Measurements from ENCODE around the gene NRM.
"Not testable (repeated sequence)": the region's sequence is repeated elsewhere in the genome, so short reads cannot be mapped to it uniquely, and the experiment has no call there.

The NRM gene, protein sequence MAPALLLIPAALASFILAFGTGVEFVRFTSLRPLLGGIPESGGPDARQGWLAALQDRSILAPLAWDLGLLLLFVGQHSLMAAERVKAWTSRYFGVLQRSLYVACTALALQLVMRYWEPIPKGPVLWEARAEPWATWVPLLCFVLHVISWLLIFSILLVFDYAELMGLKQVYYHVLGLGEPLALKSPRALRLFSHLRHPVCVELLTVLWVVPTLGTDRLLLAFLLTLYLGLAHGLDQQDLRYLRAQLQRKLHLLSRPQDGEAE

DNA sequence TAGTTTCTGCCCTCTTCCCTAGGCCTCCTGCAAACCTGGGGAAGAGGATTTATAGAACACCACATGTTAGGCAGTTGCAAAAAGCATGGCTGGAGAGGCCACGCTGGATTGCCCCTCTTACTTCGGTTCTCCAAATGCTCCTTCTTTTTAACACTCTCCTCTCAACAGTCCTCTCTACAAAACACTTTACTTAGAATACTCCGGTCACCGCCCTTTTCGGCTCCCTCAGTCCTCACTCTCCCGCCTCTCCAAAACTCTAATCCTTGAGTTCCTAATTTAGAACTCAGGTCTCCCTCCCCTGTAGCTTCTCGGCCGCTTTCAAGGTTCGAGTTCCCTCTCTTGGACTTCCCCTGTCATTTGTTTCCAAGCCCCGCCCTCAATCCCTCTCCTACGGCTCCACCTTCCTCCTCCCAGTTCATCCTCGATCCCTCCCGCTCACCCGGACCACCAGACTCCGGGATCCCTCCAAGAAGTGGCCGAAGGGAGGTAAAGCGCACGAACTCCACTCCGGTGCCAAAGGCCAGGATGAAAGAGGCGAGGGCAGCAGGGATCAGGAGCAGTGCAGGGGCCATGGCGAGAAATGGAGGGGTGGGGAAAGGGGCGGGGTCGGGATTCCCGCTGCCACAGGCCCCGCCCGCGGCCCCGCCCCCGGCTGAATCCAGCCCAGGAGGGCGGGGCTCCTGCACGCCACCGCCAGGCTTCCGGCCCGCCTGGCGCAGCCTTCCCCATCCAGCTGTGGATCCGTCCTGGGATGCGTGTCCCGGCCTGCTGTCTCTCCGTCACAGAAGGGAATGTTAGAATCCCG lies at the start of gene NRM:
NRM (minus strand) TSS at position 582 of the 805 bp plus-strand sequence; CDS start at position 572, 10 bp downstream.
- FAIRE-seq, result no peak

DNA sequence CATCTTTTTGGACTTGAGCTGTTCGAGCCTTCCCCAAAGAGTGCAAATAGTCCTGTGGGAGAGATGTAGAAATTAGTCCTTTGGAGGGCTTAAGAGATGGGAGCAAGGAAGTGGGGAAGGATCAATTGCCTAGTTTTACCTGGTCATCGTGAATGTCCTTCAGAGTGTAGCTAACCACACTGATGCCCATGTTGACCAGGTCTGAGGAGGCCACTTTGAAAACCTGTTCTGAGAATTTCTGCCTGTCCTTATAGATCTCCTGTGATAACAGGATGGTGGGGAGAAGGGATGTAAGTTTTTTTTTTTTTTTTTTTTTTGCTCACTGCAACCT lies 49.7 kb upstream of the NRM start:
- no peak for FAIRE-seq

DNA sequence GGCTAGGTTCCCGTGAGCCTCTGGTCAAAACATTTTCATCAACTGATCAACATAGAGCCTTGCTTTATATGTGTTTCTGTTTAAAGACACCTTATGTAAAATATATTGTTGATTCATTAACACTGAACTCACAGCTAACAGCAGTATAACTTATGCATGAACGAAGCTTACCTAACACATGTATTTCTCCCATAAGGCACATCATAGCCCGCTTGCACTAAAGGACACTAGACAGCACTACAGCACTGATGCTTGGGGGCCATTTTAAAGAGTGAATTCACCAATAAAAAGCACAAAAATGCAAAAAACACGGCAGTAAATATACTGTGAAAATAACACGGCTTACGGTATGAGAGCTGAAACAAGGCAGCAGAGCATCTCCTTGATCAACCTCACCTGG lies 47.7 kb upstream of the NRM start:
- FAIRE-seq, result no peak

DNA sequence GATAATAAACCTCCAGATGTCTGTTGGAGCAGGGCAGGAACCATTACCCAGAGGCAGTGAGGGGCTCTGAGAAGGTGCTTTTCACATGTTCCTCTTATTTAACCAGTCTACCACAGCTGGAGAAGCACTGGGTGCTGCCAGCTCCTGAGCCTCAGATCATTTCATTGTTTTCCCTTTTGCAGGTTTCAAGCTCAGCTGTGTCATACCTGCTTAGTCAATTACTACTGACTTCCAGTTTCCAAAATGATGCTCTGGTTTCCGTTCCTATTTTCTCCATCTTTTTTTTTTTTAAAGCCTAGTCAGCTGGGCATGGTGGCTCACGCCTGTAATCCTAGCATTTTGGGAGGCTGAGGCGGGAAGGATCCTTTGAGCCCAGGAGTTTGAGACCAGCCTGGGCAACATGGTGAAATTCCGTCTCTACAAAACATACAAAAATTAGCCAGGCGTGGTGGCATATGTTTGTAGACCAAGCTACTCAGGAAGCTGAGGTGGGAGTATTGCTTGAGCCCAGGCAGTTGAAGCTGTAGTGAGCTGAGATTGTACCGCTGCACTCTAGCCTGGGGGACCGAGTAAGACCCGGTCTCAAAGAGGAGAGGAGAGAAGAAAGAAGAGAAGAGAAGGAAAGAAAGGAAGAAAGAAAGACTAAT lies 45.0 kb upstream of the NRM start:
- FAIRE-seq, result no peak

DNA sequence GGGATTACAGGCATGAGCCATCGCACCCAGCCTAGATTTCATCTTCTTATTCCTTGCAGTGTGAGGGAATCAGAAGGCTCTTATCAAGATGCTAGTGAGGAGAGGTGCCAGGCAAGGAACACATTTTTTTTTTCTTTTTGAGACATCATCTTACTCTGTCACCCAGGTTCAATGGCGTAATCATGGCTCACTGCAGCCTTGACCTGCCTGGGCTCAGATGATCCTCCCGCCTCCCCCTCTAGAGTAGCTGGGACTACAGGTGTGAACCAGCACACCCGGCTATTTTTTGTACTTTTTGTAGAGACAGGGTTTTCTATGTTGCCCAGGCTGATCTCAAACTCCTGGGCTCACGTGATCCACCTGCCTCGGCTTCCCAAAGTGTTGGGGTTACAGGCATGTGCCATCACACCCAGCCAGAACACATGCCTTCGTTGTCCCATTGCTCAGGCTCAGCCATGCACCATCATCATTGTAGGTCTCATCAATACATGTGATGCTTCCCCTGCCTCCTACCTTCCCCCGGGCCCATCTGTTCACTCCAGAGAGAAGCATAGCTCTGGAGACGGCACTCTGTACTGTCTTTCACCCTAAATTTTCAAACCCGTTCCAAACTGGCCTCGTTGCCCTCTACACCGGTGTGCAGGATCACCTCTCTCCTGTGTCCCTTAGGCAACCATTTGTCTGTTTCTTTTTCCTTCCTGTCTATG lies 41.6 kb upstream of the NRM start:
- no peak for FAIRE-seq

DNA sequence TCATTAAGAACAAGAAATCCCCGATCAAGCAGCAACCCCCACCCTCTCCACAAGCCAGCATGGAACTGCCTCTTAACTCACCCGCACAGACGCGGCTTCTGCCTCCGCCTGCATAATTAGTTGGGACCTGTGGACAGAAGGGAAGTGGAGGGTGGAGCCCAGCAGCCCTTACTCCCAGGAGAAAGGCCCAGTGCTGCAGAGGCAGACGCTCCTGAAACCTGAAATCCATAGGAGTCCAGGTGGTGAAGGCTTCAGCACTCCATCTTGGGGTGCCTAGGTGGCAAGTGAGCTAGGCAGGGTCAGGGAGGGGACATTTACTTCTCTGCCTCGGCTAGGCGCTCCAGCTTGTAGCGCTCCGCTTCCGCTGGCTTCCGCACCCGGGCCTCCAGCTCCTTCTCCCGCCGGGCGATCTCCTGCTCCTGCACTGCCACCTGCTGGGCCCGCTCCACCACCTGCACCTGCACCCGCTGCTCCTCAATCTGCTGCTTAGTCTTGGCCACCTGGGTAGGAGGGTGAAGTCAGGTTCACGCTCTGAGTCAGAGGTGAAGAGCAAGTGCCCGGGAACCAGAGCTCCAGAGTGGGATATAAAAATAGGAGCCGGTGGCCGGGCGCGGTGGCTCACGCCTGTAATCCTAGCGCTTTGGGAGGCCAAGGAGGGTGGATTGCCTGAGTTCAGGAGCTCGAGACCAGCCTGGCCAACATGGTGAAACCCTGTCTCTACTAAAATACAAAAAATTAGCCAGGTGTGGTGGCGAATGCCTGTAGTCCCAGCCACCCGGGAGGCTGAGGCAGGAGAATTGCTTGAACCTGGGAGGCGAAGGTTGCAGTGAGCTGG lies 40.0 kb upstream of the NRM start:
- FAIRE-seq, result no peak

DNA sequence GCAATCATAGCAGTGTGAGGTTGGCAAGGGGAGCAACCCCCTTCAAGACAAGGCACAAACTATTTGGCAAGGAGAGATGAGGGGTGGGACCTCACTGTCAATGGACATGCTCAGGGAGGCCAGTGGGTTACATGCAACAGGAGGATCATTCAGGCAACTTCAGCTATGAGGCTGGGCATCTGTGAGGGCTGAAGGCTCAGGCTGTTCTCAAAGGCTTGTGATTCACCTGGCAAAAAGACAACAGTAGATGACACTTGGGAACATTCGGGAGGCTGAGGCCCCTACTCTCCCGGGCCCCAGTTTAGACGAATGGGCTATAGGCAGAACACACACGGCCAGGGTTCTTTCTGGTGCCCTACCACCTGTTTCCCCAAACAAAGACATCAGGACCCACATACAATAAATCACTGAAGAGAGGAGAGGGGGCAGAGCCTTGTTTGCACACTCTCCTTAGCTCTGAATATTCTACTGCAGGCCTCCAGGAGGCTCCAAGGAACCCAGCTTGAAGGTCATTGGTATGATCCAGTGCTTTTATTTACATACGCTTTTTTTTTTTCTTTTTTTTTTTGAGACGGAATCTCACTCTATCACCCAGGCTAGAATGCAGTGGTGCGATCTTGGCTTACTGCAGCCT lies 37.3 kb upstream of the NRM start:
- FAIRE-seq, result no peak

DNA sequence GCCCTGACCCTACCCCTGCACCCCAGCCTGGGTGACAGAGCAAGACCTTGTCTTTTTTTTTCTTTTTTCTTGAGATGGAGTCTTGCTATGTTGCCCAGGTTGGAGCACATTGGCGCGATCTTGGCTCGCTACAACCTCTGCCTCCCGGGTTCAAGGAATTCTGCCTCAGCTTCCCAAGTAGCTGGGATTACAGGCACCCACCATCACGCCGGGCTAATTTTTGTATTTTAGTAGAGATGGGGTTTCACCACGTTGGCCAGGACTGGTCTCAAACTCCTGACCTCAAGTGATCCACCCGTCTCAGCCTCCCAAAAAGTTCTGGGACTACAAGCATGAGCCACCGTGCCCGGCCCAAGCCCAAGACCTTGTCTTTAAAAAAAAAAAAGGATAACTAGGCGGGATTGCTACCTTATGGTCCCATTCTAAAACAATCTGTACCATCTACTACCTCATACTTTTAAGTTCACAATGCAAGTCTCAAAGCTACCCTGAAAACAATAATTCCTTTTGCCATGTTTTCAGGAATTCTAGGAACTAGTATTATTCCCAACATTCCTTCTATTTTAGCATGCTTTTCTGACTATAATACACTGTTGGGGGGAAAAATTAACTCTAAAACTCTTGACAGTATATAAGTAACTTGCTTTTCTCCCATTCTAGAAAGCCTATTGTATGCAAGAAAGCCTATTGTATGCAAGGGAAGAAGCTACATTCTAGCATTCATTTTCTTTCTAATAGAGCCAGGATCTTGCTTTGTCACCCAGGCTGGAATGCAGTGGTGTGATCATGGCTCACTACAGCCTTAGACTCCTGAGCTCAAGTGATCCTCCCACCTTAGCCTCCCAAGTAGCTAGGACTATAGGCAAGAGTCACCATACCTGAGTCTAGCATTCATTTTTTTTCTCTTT lies 36.0 kb upstream of the NRM start:
- FAIRE-seq, result no peak

DNA sequence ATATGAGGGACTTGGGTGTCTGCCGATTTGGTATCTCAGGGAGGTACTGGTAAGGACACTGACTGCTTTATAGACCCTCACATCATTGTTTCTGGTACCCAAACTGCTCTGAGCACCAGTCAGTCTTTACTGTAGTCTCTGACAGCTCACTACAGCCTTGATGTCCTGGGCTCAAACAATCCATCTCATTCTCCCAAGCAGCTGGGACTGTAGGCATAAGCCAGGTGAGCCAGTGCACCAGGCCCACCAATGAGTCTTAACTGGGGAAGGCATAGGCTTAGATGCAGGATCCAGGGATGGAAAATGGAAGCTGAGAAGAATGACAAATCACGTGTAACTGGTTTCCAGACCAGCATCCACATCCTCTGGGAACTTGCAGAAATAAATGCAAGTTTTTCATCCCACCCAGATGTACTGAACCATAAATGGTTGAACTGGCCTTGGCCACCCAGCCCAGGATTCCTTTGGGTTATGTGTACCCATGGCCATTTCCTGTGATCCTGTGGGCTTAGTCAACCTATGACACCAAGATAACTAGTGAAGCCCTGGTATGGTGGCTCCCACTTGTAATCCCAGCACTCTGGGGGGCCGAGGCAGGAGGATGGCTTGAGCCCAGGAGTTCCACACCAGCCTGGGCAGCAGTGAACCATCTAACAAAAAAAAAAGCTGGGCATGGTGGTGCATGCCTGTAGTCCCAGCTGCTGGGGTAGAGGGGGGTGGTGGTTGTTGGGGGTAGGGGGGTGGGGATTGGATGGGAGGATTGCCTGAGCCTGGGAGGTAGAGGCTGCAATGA lies 35.1 kb upstream of the NRM start:
- no peak for FAIRE-seq

DNA sequence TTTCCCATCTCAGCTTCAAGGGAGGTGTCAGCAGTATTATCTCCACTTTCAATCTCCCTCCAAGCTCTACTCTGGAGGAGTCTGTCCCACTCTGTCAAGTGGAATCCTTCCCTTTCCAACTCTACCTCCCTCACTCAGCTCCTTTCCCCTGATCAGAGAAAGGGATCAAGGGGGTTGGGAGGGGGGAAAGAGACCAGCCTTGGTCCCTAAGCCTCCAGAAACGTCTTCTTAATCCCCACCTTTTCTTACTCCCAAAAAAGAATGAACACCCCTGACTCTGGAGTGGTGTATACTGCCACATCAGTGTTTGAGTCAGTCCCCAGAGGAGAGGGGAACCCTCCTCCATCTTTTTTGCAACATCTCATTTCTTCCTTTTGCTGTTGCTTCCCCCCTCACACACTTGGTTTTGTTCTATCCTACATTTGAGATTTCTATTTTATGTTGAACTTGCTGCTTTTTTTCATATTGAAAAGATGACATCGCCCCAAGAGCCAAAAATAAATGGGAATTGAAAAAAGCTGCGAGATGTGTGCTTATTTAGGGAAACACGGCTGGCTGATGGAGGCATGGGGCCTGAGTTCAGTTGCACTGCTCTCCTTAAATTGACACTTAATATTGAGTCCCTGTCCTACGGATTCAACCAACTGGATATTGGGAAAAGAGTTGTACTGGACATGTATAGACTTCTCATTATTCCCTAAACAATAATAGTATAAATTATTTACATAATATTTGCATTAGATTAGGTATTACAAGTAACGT lies 34.3 kb upstream of the NRM start:
- FAIRE-seq, result no peak

DNA sequence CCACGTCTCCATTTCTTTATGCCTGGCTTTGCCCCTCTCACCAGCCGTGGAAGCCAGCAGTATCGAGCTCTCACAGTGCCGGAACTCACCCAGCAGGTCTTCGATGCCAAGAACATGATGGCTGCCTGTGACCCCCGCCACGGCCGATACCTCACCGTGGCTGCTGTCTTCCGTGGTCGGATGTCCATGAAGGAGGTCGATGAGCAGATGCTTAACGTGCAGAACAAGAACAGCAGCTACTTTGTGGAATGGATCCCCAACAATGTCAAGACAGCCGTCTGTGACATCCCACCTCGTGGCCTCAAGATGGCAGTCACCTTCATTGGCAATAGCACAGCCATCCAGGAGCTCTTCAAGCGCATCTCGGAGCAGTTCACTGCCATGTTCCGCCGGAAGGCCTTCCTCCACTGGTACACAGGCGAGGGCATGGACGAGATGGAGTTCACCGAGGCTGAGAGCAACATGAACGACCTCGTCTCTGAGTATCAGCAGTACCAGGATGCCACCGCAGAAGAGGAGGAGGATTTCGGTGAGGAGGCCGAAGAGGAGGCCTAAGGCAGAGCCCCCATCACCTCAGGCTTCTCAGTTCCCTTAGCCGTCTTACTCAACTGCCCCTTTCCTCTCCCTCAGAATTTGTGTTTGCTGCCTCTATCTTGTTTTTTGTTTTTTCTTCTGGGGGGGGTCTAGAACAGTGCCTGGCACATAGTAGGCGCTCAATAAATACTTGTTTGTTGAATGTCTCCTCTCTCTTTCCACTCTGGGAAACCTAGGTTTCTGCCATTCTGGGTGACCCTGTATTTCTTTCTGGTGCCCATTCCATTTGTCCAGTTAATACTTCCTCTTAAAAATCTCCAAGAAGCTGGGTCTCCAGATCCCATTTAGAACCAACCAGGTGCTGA lies 33.3 kb upstream of the NRM start:
- not testable (repeated sequence) for FAIRE-seq

DNA sequence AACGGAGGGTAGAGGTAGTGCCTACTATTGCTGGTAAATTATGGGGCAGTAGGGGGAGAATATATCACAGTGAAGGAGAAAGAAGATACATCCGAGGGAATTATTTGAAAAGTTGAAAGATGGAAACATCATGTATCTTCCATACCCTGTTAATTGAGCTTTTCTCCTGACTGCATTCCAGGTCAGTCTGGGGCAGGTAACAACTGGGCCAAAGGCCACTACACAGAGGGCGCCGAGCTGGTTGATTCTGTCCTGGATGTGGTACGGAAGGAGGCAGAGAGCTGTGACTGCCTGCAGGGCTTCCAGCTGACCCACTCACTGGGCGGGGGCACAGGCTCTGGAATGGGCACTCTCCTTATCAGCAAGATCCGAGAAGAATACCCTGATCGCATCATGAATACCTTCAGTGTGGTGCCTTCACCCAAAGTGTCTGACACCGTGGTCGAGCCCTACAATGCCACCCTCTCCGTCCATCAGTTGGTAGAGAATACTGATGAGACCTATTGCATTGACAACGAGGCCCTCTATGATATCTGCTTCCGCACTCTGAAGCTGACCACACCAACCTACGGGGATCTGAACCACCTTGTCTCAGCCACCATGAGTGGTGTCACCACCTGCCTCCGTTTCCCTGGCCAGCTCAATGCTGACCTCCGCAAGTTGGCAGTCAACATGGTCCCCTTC lies 32.5 kb upstream of the NRM start:
- not testable (repeated sequence) for FAIRE-seq

DNA sequence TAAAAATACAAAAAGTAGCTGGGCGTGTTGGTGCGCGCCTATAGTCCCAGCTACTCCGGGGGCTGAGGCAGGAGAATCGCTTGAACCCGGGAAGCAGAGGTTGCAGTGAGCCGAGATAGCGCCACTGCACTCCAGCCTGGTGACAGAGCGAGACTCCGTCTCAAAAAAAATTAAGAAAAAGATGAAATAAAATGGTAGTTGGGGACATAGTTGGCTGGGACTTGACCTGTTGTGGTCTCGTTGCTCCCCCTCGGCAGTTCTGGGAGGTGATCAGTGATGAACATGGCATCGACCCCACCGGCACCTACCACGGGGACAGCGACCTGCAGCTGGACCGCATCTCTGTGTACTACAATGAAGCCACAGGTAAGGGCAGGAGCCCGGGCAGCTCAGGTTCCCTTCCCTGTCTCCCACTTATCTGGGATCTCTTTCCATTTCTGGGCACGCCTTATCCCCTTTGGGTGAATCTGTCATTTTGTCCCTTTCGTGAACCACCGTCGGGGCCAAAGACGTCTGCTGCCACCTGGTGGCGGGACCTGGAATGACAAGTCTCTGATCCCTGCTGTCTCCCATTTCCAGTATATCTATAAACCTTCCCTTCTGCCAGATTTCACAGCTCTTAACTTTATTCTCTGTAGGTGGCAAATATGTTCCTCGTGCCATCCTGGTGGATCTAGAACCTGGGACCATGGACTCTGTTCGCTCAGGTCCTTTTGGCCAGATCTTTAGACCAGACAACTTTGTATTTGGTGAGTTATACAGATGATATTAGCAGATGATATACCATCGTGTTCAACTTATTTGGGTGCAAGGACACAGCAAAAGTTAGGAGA lies 31.7 kb upstream of the NRM start:
- no peak for FAIRE-seq

DNA sequence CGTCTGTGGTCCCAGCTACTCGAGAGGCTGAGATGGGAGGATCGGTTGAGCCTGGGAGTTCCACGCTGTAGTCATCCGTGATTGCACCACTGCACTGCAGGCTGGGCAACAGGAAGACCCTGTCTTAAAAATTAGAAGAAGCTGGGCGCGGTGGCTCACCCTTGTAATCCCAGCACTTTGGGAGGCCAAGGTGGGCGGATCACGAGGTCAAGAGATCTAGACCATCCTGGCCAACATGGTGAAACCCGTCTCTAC lies 31.2 kb upstream of the NRM start:
- not testable (repeated sequence) for FAIRE-seq

DNA sequence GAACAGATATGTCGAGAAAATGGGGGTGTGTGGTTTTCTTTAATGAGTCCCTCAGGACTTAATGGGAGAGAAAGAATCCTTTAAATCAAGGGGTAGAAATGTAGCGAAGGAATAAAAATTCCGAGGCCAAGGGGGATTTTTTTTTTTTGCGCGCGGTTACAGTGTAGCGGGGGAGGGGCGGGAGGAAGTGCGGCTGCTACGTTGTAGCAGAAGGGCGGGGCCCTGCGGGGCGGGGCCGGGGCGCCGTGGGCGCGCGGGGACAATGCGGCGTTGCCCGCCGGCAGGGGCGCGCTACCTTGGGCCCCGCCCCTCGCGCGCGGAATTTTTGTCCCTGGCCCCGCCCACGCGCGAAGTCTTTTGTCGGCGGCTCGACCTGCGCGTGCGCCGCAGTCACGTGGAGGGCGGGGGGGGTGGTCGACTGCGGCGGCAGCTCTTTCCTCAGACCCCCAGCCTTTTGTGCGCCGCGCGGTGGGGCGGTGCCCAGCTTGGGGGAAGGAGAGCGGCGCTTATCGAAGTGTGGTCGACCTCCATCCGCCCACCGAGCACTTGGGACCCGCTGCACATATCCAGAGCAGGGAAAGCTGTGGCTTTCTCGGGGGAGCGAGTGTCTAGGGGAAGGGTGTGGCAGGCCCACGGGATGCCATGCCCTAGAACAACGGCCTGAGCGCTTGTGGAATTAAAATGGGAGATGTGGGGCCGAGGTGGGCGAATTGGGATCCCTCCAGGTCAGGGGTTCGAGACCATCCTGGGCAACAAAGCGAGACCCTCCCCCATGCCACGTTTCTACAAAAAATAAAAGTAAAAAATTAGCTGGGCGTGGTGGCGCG lies 30.6 kb upstream of the NRM start:
- FAIRE-seq, result no peak

DNA sequence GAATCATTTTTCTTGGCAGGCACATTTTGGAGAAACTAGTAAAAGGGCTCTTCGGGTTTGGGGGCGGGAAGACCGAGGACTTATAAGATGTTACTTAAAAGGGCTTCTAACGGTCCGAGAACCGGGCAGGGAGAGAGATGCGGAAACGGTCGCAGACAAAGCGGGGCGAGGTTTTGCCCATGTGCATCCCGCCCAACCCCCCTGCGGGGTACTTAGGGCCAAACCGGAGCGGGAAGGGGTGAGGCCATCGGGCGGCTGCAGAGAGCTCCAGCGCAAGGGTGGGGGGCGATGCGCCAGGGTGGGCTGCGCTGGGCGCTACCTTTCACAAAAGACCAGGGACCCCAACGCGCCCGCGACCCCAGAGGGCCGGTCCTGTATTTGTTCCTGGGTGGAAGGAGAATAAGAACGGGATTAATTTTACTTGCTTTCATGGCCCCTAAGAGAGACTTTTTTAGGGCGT lies 30.0 kb upstream of the NRM start:
- no peak for FAIRE-seq

Data from islet of Langerhans (tissue), 1 donor.